WERI-Rb-1 (cell line): ENCODE results near the gene C16orf82.
"Not testable (repeated sequence)": the region's sequence is repeated elsewhere in the genome, so short reads cannot be mapped to it uniquely, and the experiment has no call there.

Source experiments
- DNase-seq: peaks from one replicate; pipeline ENCODE4 v3.0.0-alpha.2; 2020
- H3K27ac ChIP-seq: fragments of 250-450 bp; sonication (Bioruptor Pico); 2 replicates; pipeline ENCODE4 v1.5.1; 2020; ENCODE audit warnings: mild to moderate bottlenecking, moderate library complexity
- H3K27me3 ChIP-seq: fragments of 250-450 bp; sonication (Bioruptor Pico); 2 replicates; pipeline ENCODE4 v1.5.1; 2021; ENCODE audit warnings: mild to moderate bottlenecking, low read depth, moderate library complexity; ENCODE audit not compliant: insufficient read depth, severe bottlenecking
- H3K36me3 ChIP-seq: fragments of 250-450 bp; sonication (Bioruptor Pico); 2 replicates; pipeline ENCODE4 v1.5.1; 2020; ENCODE audit warnings: mild to moderate bottlenecking, moderate library complexity
- H3K4me3 ChIP-seq: 2 replicates; pipeline ENCODE4 v1.5.1; 2011; ENCODE audit warnings: low read depth, mild to moderate bottlenecking, control low read depth, low read length
- H3K9me3 ChIP-seq: fragments of 250-450 bp; sonication (Bioruptor Pico); 2 replicates; pipeline ENCODE4 v1.5.1; 2021; ENCODE audit warnings: mild to moderate bottlenecking, moderate library complexity; ENCODE audit not compliant: severe bottlenecking
- CTCF ChIP-seq: IDR thresholded peaks from 2 replicates; pipeline ENCODE4 v1.5.1; 2011; ENCODE audit warnings: low read depth, mild to moderate bottlenecking, control low read depth, inconsistent platforms, low read length

The C16orf82 gene

GRCh38 chr16:27083861-27084261 lies 17.1 kb downstream of the C16orf82 start:
- Histone ChIP-seq H3K27ac (no peak overlapping the region), H3K36me3 (no peaks in the 10 kb centered on the region), H3K27me3 (peaks cover 87% of the 10 kb centered on the region), H3K9me3 (no peaks in the 10 kb centered on the region), H3K4me3 (no peak overlapping the region)
- no peak for TF ChIP-seq CTCF
- peak; percentile 12 for DNase-seq

- Histone ChIP-seq H3K27me3 (peaks cover 90% of the 10 kb centered on the region), H3K36me3 (no peaks in the 10 kb centered on the region), H3K9me3 (no peaks in the 10 kb centered on the region), H3K27ac (no peak overlapping the region), H3K4me3 (no peak overlapping the region)
- TF ChIP-seq CTCF = no peak
- DNase-seq = no peak
These were observed 17.7 kb downstream of the C16orf82 start for GRCh38 chr16:27084307-27085028.

GRCh38 chr16:27085182-27085581 lies 18.5 kb downstream of the C16orf82 start:
- H3K4me3 ChIP-seq = no peak overlapping the region
- H3K27ac ChIP-seq = no peak overlapping the region
- H3K36me3 ChIP-seq = no peaks in the 10 kb centered on the region
- DNase-seq = no peak
- no peaks in the 10 kb centered on the region for H3K9me3 ChIP-seq
- TF ChIP-seq CTCF = no peak
- peaks cover 89% of the 10 kb centered on the region for H3K27me3 ChIP-seq

- not testable (repeated sequence) for DNase-seq, H3K4me3 ChIP-seq, H3K36me3 ChIP-seq, H3K9me3 ChIP-seq, H3K27ac ChIP-seq
- peaks cover 89% of the 10 kb centered on the region for H3K27me3 ChIP-seq
These were observed 19.3 kb downstream of the C16orf82 start for GRCh38 chr16:27086031-27086430.

GRCh38 chr16:27088216-27088615 lies 21.5 kb downstream of the C16orf82 start:
- Histone ChIP-seq H3K27me3 (peaks cover 87% of the 10 kb centered on the region), H3K36me3 (no peaks in the 10 kb centered on the region), H3K4me3 (no peak overlapping the region), H3K9me3 (no peaks in the 10 kb centered on the region), H3K27ac (no peak overlapping the region)
- DNase-seq = no peak
- TF ChIP-seq CTCF = no peak

GRCh38 chr16:27096375-27096774 lies 29.6 kb downstream of the C16orf82 start:
- no peaks in the 10 kb centered on the region for H3K36me3 ChIP-seq
- peaks cover 62% of the 10 kb centered on the region for H3K27me3 ChIP-seq
- DNase-seq = no peak
- TF ChIP-seq CTCF = no peak
- no peak overlapping the region for H3K27ac ChIP-seq
- H3K4me3 ChIP-seq = no peak overlapping the region
- peaks cover 3% of the 10 kb centered on the region for H3K9me3 ChIP-seq
